GM19238 (cell line): ENCODE measurements around the gene POU6F2.

ENCODE experiments used
- DNase-seq: peaks from one replicate; pipeline ENCODE4 v3.0.0; 2011; ENCODE audit warnings: low spot score; ENCODE audit not compliant: insufficient read length

Gene POU6F2

GRCh38 chr7:39504963-39505362 is 527.3 kb downstream of the POU6F2 start:
- no peak for DNase-seq

GRCh38 chr7:39507866-39508551 is 530.3 kb downstream of the POU6F2 start:
- no peak for DNase-seq

GRCh38 chr7:39509436-39509835 is 531.7 kb downstream of the POU6F2 start:
- DNase-seq = no peak

GRCh38 chr7:39509912-39510311 is 532.2 kb downstream of the POU6F2 start:
- no peak for DNase-seq

- DNase-seq = no peak
These were observed 533.2 kb downstream of the POU6F2 start for GRCh38 chr7:39510864-39511354.

- DNase-seq = no peak
These were observed 538.0 kb downstream of the POU6F2 start for GRCh38 chr7:39515534-39516228.

GRCh38 chr7:39516498-39516897 is 538.8 kb downstream of the POU6F2 start:
- no peak for DNase-seq

- no peak for DNase-seq
These were observed 539.5 kb downstream of the POU6F2 start for GRCh38 chr7:39517240-39517639.
